MCF 10A (cell line): Measurements from ENCODE around the gene RFC5. TPM values are rescaled to one million over a fixed set of nuclear protein-coding genes. Genes with fewer than 3 reads are reported as not detected.

ENCODE experiments used
- BruUV-seq: library from RNA; stranded (reverse); fragments of 400-500 nt; replicated peaks from 2 replicates; lab custom pipeline; 2021; lab: Mats Ljungman, UMichigan
- CTCF ChIA-PET: fragments of 300-600 bp; sonication (Branson Sonifier 250); formaldehyde crosslinking; extraction: SDS; loops from one replicate; lab custom pipeline; 2021; ENCODE audit warnings: antibody characterized with exemption, inconsistent platforms; lab: Yijun Ruan, JAX
- POLR2A ChIA-PET: fragments of 300-600, 350-650 bp; sonication (Branson Sonifier 250); formaldehyde crosslinking; extraction: SDS; loops from one replicate; lab custom pipeline; 2020; ENCODE audit warnings: antibody characterized with exemption, inconsistent platforms; lab: Yijun Ruan, JAX
- DNase-seq: peaks from one replicate; pipeline ENCODE4 v3.0.0-alpha.2; 2018; ENCODE audit not compliant: unreplicated experiment
- H3K27ac Mint-ChIP-seq: one replicate; pipeline ENCODE4 v1.8.0; 2022; ENCODE audit warnings: mild to moderate bottlenecking, low read depth, mixed read lengths; ENCODE audit not compliant: unreplicated experiment
- H3K27me3 Mint-ChIP-seq: one replicate; pipeline ENCODE4 v1.8.0; 2022; ENCODE audit warnings: mixed read lengths; ENCODE audit not compliant: insufficient read depth, unreplicated experiment
- H3K36me3 Mint-ChIP-seq: one replicate; pipeline ENCODE4 v1.8.0; 2022; ENCODE audit warnings: mild to moderate bottlenecking, moderate library complexity, mixed read lengths; ENCODE audit not compliant: insufficient read depth, unreplicated experiment
- H3K4me1 Mint-ChIP-seq: one replicate; pipeline ENCODE4 v1.8.0; 2022; ENCODE audit warnings: mixed read lengths; ENCODE audit not compliant: insufficient read depth, unreplicated experiment
- H3K4me3 Mint-ChIP-seq: one replicate; pipeline ENCODE4 v1.8.0; 2022; ENCODE audit warnings: mild to moderate bottlenecking, moderate library complexity, mixed read lengths; ENCODE audit not compliant: unreplicated experiment
- H3K9me3 Mint-ChIP-seq: one replicate; pipeline ENCODE4 v1.8.0; 2022; ENCODE audit warnings: mixed read lengths; ENCODE audit not compliant: unreplicated experiment
- intact Hi-C: fragments of 100-400 bp; cut with micrococcal nuclease; formaldehyde crosslinking; loops from 2 replicates; pipeline ENCODE4 v1.14.1; 2022
- total RNA-seq: library from RNA; stranded (reverse); gene quantifications from 2 replicates; pipeline ENCODE4 v1.2.3, GENCODE V29; 2022
- TF ChIP-seq, protein P1 (sequence below): fragments of 200-600 bp; IDR thresholded peaks from one replicate; pipeline ENCODE4 v1.8.0; 2022; ENCODE audit warnings: antibody characterized with exemption, mild to moderate bottlenecking; ENCODE audit not compliant: unreplicated experiment

The RFC5 gene
- total RNA-seq, 1 experiment from 2014 or later, result 13.9 TPM

DNA sequence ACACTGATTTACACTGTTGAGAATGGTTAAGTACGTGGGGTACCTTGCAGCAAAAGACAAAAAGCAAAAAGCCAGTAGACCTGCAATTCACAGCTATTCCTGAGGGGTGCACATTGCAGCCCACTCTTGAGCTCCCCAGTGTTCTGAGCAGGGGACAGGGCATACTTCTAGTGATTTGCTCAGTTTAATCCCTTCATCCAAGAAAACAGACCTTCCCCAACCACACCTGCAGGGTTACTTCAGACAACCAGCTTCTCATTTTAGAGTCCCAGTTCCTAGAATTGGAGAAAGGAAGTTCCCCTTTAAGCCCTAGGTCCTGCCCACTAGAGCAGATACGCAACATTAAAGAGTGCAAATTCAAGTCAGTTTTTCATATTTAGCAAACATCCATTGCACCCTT, 48.1 kb downstream of the RFC5 start:
- Mint-ChIP-seq H3K27ac (no peak overlapping the region), H3K4me1 (peaks cover 16% of the 10 kb centered on the region), H3K4me3 (no peak overlapping the region), H3K9me3 (no peaks in the 10 kb centered on the region), H3K36me3 (peaks cover 7% of the 10 kb centered on the region), H3K27me3 (no peaks in the 10 kb centered on the region)
- intact Hi-C loops, result loop anchor here (5.0 kb wide), 1 partner anchor 313 kb away; the partner anchor contains the start of gene SUDS3
- no TSS peak for BruUV-seq
- ChIA-PET CTCF (interaction anchor here (0.8 to 4.3 kb wide), 5 partner anchors 10 to 311 kb away, joined by 3 to 11 read pairs (median 4); no protein-coding TSS in a partner anchor), POLR2A (interaction anchor here (1.0 to 6.6 kb wide), 4 partner anchors 9 to 72 kb away, joined by 3 to 49 read pairs (median 3); partner anchors contain the start of genes PEBP1 and VSIG10)
- no peak for DNase-seq
- TF ChIP-seq, protein P1, sequence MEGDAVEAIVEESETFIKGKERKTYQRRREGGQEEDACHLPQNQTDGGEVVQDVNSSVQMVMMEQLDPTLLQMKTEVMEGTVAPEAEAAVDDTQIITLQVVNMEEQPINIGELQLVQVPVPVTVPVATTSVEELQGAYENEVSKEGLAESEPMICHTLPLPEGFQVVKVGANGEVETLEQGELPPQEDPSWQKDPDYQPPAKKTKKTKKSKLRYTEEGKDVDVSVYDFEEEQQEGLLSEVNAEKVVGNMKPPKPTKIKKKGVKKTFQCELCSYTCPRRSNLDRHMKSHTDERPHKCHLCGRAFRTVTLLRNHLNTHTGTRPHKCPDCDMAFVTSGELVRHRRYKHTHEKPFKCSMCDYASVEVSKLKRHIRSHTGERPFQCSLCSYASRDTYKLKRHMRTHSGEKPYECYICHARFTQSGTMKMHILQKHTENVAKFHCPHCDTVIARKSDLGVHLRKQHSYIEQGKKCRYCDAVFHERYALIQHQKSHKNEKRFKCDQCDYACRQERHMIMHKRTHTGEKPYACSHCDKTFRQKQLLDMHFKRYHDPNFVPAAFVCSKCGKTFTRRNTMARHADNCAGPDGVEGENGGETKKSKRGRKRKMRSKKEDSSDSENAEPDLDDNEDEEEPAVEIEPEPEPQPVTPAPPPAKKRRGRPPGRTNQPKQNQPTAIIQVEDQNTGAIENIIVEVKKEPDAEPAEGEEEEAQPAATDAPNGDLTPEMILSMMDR, result no peak

DNA sequence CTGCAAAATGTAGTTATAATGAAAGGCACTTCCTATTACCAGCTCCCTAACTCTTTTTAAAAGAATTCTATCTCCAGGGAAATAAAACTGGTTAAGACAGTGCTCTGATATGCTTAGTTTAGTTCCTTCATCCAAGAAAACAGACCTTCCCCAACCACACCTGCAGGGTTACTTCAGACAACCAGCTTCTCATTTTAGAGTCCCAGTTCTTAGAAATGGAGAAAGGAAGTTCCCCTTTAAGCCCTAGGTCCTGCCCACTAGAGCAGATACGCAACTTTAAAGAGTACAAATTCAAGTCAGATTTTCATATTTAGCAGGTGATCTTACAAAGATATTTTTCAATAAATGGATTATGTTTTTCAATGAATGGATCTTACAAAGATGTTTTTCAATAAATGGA, 48.9 kb downstream of the RFC5 start:
- H3K9me3 Mint-ChIP-seq, result no peaks in the 10 kb centered on the region
- peaks cover 7% of the 10 kb centered on the region for H3K36me3 Mint-ChIP-seq
- H3K4me3 Mint-ChIP-seq, result no peak overlapping the region
- no peak for DNase-seq
- BruUV-seq, result no TSS peak
- ChIA-PET POLR2A (interaction anchor here (0.8 to 6.6 kb wide), 5 partner anchors 9 to 71 kb away, joined by 3 to 49 read pairs (median 3); partner anchors contain the start of genes PEBP1, RFC5 and VSIG10), CTCF (interaction anchor here (0.6 to 4.3 kb wide), 8 partner anchors 48 to 853 kb away, joined by 3 to 11 read pairs (median 4); no protein-coding TSS in a partner anchor)
- no peak overlapping the region for H3K27ac Mint-ChIP-seq
- intact Hi-C loops, result no loop called here
- H3K4me1 Mint-ChIP-seq, result peaks cover 10% of the 10 kb centered on the region
- TF ChIP-seq, protein P1, result no peak
- no peaks in the 10 kb centered on the region for H3K27me3 Mint-ChIP-seq

DNA sequence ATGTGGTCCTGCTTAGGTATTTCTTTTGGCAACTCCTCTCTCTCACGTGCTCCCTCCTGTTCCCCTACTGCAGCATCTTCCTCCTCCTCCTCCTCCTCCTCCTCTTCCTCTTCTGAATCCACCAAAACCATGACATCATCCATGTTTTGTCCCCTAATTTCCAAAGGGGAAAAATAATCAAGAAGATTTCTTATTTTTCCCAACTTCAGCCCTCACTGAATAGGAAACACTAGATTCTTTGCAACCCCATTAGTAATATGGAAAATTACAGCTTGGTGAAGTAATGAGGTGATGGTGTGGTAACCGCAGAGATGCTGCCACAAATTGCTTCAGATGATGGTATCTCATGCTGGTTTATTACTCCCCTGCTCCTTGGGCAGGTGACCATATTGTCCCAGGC, 51.9 kb downstream of the RFC5 start:
- no TSS peak for BruUV-seq
- Mint-ChIP-seq H3K27me3 (no peaks in the 10 kb centered on the region), H3K4me3 (no peak overlapping the region), H3K36me3 (no peaks in the 10 kb centered on the region), H3K9me3 (no peaks in the 10 kb centered on the region), H3K4me1 (no peaks in the 10 kb centered on the region), H3K27ac (no peak overlapping the region)
- no peak for DNase-seq
- TF ChIP-seq, protein P1, result no peak
- intact Hi-C loops, result no loop called here
- POLR2A ChIA-PET, result no interaction called here
- CTCF ChIA-PET, result no interaction called here

DNA sequence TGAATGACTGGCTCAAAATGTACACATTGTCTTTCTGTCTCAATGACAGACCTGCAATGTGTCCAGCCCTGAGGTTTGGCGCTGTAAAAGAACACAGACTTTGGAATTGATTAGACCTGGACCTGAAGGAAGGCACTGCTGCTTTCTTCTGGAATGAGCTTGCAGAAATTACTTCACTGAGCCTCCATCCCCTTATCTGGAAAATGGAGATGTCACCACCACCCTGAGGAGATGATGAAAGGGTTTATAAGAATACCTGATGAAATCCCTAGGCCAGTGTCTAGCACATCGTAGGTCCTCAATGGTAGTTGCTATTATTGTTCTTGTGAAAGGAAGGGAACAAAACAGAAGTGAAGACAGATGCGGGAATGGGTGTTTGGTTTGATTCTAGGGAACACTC, 54.1 kb downstream of the RFC5 start:
- Mint-ChIP-seq H3K27me3 (no peaks in the 10 kb centered on the region), H3K36me3 (peaks cover 6% of the 10 kb centered on the region), H3K4me1 (no peaks in the 10 kb centered on the region), H3K27ac (no peak overlapping the region), H3K4me3 (no peak overlapping the region), H3K9me3 (no peaks in the 10 kb centered on the region)
- POLR2A ChIA-PET, result no interaction called here
- no TSS peak for BruUV-seq
- intact Hi-C loops, result no loop called here
- no peak for DNase-seq
- CTCF ChIA-PET, result interaction anchor here (0.6 to 0.7 kb wide), 2 partner anchors 16 to 22 kb away, joined by 4 to 5 read pairs; no protein-coding TSS in a partner anchor
- TF ChIP-seq, protein P1, result no peak
